Neural cell (in vitro differentiated cells): ENCODE results near the gene MAP4K2. TPM values are rescaled to one million over a fixed set of nuclear protein-coding genes. Genes with fewer than 3 reads are reported as not detected.

Experiments
- H2AFZ ChIP-seq: fragments of 200-600, 300-800 bp; sonication (generic), shearing (Covaris generic); 2 replicates; pipeline ENCODE4 v1.6.0; 2014; ENCODE audit warnings: low read depth, mild to moderate bottlenecking, antibody characterized with exemption, low read length, moderate library complexity
- H3F3A ChIP-seq: fragments of 200-600 bp; shearing (Covaris generic); 2 replicates; pipeline ENCODE4 v1.6.1; 2016; ENCODE audit warnings: mild to moderate bottlenecking, moderate library complexity, mixed read lengths, antibody characterized with exemption, low read length; ENCODE audit not compliant: insufficient read depth, poor library complexity, severe bottlenecking
- H3K27ac ChIP-seq: fragments of 200-600, 300-800 bp; sonication (generic), shearing (Covaris generic); 2 replicates; pipeline ENCODE4 v1.5.1; 2014; ENCODE audit warnings: mild to moderate bottlenecking, low read length, moderate library complexity
- H3K27me3 ChIP-seq: fragments of 300-800, 200-600 bp; sonication (generic), shearing (Covaris generic); 2 replicates; pipeline ENCODE4 v1.6.0; 2014; ENCODE audit warnings: mild to moderate bottlenecking, low read depth, low read length, moderate library complexity; ENCODE audit not compliant: insufficient read depth
- H3K36me3 ChIP-seq: fragments of 300-800, 200-600 bp; sonication (generic), shearing (Covaris generic); 2 replicates; pipeline ENCODE4 v1.5.1; 2014; ENCODE audit warnings: mild to moderate bottlenecking, antibody characterized with exemption, low read length, moderate library complexity; ENCODE audit not compliant: insufficient read depth
- H3K4me2 ChIP-seq: fragments of 300-800, 200-600 bp; sonication (generic), shearing (Covaris generic); 2 replicates; pipeline ENCODE4 v1.6.0; 2014; ENCODE audit warnings: mild to moderate bottlenecking, low read length
- H3K4me3 ChIP-seq: fragments of 300-800, 200-600 bp; sonication (generic), shearing (Covaris generic); 2 replicates; pipeline ENCODE4 v1.5.1; 2014; ENCODE audit warnings: mild to moderate bottlenecking, low read length, moderate library complexity
- H3K79me2 ChIP-seq: fragments of 200-600 bp; shearing (Covaris generic); replicated peaks from 2 replicates; pipeline ENCODE4 v1.6.0; 2014; ENCODE audit warnings: mild to moderate bottlenecking, low read length, moderate library complexity; ENCODE audit not compliant: insufficient read depth
- H3K9ac ChIP-seq: fragments of 300-800, 200-600 bp; sonication (generic), shearing (Covaris generic); 2 replicates; pipeline ENCODE4 v1.6.1; 2016; ENCODE audit warnings: mild to moderate bottlenecking, low read length, mixed read lengths
- H3K9me2 ChIP-seq: fragments of 200-600 bp; shearing (Covaris generic); 2 replicates; pipeline ENCODE4 v1.6.1; 2016; ENCODE audit warnings: mild to moderate bottlenecking, low read length, mixed read lengths; ENCODE audit not compliant: insufficient read depth
- H3K9me3 ChIP-seq: fragments of 200-600, 300-800 bp; sonication (generic), shearing (Covaris generic); 2 replicates; pipeline ENCODE4 v1.6.1; 2016; ENCODE audit warnings: mild to moderate bottlenecking, mixed run types, low read length, moderate library complexity, mixed read lengths
- H4K20me1 ChIP-seq: fragments of 200-600 bp; shearing (Covaris generic); 2 replicates; pipeline ENCODE4 v1.6.1; 2016; ENCODE audit warnings: mild to moderate bottlenecking, mixed run types; ENCODE audit not compliant: insufficient read depth
- EP300 ChIP-seq: fragments of 450-650 bp; conservative IDR thresholded peaks from 2 replicates; pipeline ENCODE4 v1.6.1; 2014; ENCODE audit warnings: antibody characterized with exemption, mild to moderate bottlenecking, moderate library complexity; ENCODE audit not compliant: poor library complexity, severe bottlenecking
- EZH2 ChIP-seq: fragments of 200-600, 300-800 bp; shearing (Covaris generic), sonication (generic); IDR thresholded peaks from 2 replicates; pipeline ENCODE4 v1.6.1; 2014; ENCODE audit warnings: antibody characterized with exemption, low read length, borderline replicate concordance, mild to moderate bottlenecking; ENCODE audit not compliant: insufficient read depth, poor library complexity, severe bottlenecking
- MXI1 ChIP-seq: fragments of 450-650 bp; conservative IDR thresholded peaks from 2 replicates; pipeline ENCODE4 v1.6.1; 2014; ENCODE audit warnings: antibody characterized with exemption, mild to moderate bottlenecking; ENCODE audit not compliant: poor library complexity, severe bottlenecking
- POLR2AphosphoS5 ChIP-seq: IDR thresholded peaks from 2 replicates; pipeline ENCODE4 v1.6.1; 2012
- RAD21 ChIP-seq: fragments of 450-650 bp; conservative IDR thresholded peaks from 2 replicates; pipeline ENCODE4 v1.6.1; 2014; ENCODE audit warnings: antibody characterized with exemption, mild to moderate bottlenecking, moderate library complexity
- REST ChIP-seq: IDR thresholded peaks from 2 replicates; pipeline ENCODE4 v1.6.1; 2012; ENCODE audit warnings: borderline replicate concordance
- SMC3 ChIP-seq: fragments of 450-650 bp; conservative IDR thresholded peaks from 2 replicates; pipeline ENCODE4 v1.6.1; 2014; ENCODE audit warnings: antibody characterized with exemption, mild to moderate bottlenecking, moderate library complexity; ENCODE audit not compliant: poor library complexity
- TAF1 ChIP-seq: IDR thresholded peaks from 2 replicates; pipeline ENCODE4 v1.6.1; 2012; ENCODE audit warnings: low read depth
- polyA plus RNA-seq: library from polyadenylated mRNA; depleted of rRNA; stranded (reverse); fragments of >200 nt; gene quantifications from 2 replicates; pipeline ENCODE4 v1.2.3, GENCODE V29; 2014
- TF ChIP-seq, protein P1 (sequence below): fragments of 450-650 bp; IDR thresholded peaks from 2 replicates; pipeline ENCODE4 v1.5.1; 2014; ENCODE audit warnings: antibody characterized with exemption, mild to moderate bottlenecking, moderate library complexity; ENCODE audit not compliant: poor library complexity, severe bottlenecking

Gene MAP4K2
- polyA plus RNA-seq, 1 donor from 2014 or later = 12.4 TPM

DNA sequence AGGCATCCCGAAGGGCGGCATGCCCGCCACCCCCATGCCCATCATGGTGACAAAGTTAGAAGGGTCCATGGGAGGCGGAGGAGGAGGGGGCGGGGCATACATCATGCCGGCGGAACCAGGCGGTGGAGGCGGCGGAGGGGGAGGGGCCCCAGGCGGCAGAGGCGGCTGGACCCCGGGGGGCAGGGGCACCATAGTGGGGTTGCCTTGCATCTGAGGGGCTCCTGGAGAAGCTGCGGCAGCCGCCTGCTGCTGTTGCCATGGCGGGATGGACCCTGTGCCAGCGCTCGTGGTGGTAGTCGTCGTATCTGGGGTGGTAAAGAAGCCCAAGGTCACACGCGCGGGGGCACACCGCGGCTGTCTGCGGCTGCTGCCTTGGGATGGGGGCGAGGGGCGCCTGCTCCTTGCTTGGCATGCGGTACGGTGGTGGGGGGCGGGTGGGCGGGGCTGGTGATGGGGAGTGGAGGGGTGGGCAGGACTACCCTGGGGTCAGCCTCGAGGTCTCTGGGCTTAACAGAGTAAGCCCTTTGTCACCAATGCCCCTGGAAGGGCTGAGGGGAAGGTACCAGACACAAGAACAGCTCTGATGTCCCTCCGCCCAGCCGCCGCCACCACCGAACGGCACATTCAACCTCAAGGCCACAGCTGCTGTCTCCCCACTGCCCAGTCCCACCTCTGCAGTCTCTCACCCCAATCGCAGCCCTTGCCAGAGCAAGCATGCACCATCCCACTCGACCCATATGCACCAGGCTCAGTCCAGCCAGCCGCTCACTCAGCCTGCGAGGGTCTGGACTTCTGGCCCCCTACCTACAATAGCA lies 37.0 kb downstream of the MAP4K2 start:
- no peaks in the 10 kb centered on the region for H3K27me3 ChIP-seq
- no peak overlapping the region for H2AFZ ChIP-seq
- H3K4me2 ChIP-seq = no peak overlapping the region
- H3K79me2 ChIP-seq = no peaks in the 10 kb centered on the region
- no peak overlapping the region for H3K9ac ChIP-seq
- TF ChIP-seq TAF1 (no peak), EZH2 (no peak), EP300 (no peak), REST (no peak), MXI1 (no peak), RAD21 (no peak), POLR2AphosphoS5 (no peak), SMC3 (no peak)
- TF ChIP-seq, protein P1, sequence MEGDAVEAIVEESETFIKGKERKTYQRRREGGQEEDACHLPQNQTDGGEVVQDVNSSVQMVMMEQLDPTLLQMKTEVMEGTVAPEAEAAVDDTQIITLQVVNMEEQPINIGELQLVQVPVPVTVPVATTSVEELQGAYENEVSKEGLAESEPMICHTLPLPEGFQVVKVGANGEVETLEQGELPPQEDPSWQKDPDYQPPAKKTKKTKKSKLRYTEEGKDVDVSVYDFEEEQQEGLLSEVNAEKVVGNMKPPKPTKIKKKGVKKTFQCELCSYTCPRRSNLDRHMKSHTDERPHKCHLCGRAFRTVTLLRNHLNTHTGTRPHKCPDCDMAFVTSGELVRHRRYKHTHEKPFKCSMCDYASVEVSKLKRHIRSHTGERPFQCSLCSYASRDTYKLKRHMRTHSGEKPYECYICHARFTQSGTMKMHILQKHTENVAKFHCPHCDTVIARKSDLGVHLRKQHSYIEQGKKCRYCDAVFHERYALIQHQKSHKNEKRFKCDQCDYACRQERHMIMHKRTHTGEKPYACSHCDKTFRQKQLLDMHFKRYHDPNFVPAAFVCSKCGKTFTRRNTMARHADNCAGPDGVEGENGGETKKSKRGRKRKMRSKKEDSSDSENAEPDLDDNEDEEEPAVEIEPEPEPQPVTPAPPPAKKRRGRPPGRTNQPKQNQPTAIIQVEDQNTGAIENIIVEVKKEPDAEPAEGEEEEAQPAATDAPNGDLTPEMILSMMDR = no peak
- H3K36me3 ChIP-seq = peaks cover 28% of the 10 kb centered on the region
- H3K9me3 ChIP-seq = no peaks in the 10 kb centered on the region
- no peak overlapping the region for H3K4me3 ChIP-seq
- H4K20me1 ChIP-seq = peaks cover 9% of the 10 kb centered on the region
- H3F3A ChIP-seq = no peaks in the 10 kb centered on the region
- no peaks in the 10 kb centered on the region for H3K9me2 ChIP-seq
- no peak overlapping the region for H3K27ac ChIP-seq

GRCh38 chr11:64765291-64765850 lies 37.6 kb downstream of the MAP4K2 start:
- Histone ChIP-seq H3K27ac (no peak overlapping the region), H3K9me2 (no peaks in the 10 kb centered on the region), H3K36me3 (peaks cover 23% of the 10 kb centered on the region), H3K27me3 (no peaks in the 10 kb centered on the region), H3K9ac (no peak overlapping the region), H3K9me3 (no peaks in the 10 kb centered on the region), H4K20me1 (peaks cover 5% of the 10 kb centered on the region), H3F3A (no peaks in the 10 kb centered on the region), H3K79me2 (no peaks in the 10 kb centered on the region), H3K4me3 (no peak overlapping the region), H3K4me2 (no peak overlapping the region), H2AFZ (no peak overlapping the region)
- no peak for TF ChIP-seq POLR2AphosphoS5
- no peak for TF ChIP-seq MXI1
- no peak for TF ChIP-seq EP300
- no peak for TF ChIP-seq RAD21
- TF ChIP-seq TAF1 = no peak
- no peak for TF ChIP-seq EZH2
- TF ChIP-seq SMC3 = no peak
- no peak for TF ChIP-seq REST
- TF ChIP-seq, protein P1 = no peak
